H1 (cell line): Measurements from ENCODE around the gene AK5. TPM values are rescaled to one million over a fixed set of nuclear protein-coding genes. Genes with fewer than 3 reads are reported as not detected.

ENCODE experiments used
- CTCF ChIA-PET: fragments of 300-600 bp; sonication (Branson Sonifier 250); formaldehyde crosslinking; loops from one replicate; lab custom pipeline; 2021; ENCODE audit not compliant: partially characterized antibody; lab: Charles Lee
- POLR2A ChIA-PET: fragments of 300-600 bp; sonication (Branson Sonifier 250); formaldehyde crosslinking; loops from one replicate; lab custom pipeline; 2021; ENCODE audit warnings: inconsistent platforms; ENCODE audit not compliant: partially characterized antibody; lab: Charles Lee
- DNase-seq, 2 experiments: peaks; one replicate each; pipeline versions ENCODE4 v3.0.0 to v3.0.0-alpha.2; 2010 to 2022; ENCODE audit warnings: low spot score in 2 of 2, low read depth in 1 of 2, mixed read lengths in 1 of 2
- FAIRE-seq: peaks from 2 replicates; lab custom pipeline; 2011; peaks lifted over from hg19 to GRCh38; lab: Jason Lieb, UNC
- H2AFZ ChIP-seq: 2 replicates; pipeline ENCODE4 v1.8.1; 2012; ENCODE audit warnings: low read length, inconsistent platforms
- H2AK5ac ChIP-seq: 2 replicates; pipeline ENCODE4 v1.6.1; 2013; ENCODE audit warnings: low read depth, low read length
- H2BK120ac ChIP-seq: replicated peaks from 2 replicates; pipeline ENCODE3; 2013; ENCODE audit warnings: low read depth, low read length, inconsistent platforms
- H2BK12ac ChIP-seq: 2 replicates; pipeline ENCODE4 v1.6.1; 2013; ENCODE audit warnings: low read depth, low read length
- H2BK15ac ChIP-seq: 2 replicates; pipeline ENCODE4 v1.6.1; 2013; ENCODE audit warnings: low read length
- H2BK20ac ChIP-seq: 2 replicates; pipeline ENCODE4 v1.6.1; 2013; ENCODE audit warnings: low read length
- H2BK5ac ChIP-seq: 2 replicates; pipeline ENCODE4 v1.6.1; 2013; ENCODE audit warnings: low read depth, low read length
- H3K14ac ChIP-seq: 2 replicates; pipeline ENCODE4 v1.6.1; 2013; ENCODE audit warnings: inconsistent platforms; ENCODE audit not compliant: insufficient read length
- H3K18ac ChIP-seq: 2 replicates; pipeline ENCODE4 v1.6.1; 2013; ENCODE audit warnings: low read length; ENCODE audit errors: extremely low read depth
- H3K23ac ChIP-seq: 2 replicates; pipeline ENCODE4 v1.6.1; 2013; ENCODE audit warnings: inconsistent platforms; ENCODE audit not compliant: insufficient read length
- H3K23me2 ChIP-seq: 2 replicates; pipeline ENCODE4 v1.6.1; 2013; ENCODE audit warnings: low read depth, low read length
- H3K27ac ChIP-seq: 2 replicates; pipeline ENCODE4 v1.6.1; 2011; ENCODE audit warnings: low read depth, low read length, inconsistent platforms
- H3K27me3 ChIP-seq, 4 experiments: replicated peaks in 1 of 4; 1 replicate in 1 of 4; 2 replicates in 3 of 4; pipeline versions ENCODE4 v1.6.1 to v1.8.1; 2011 to 2013; ENCODE audit warnings: low read length in 3 of 4, mild to moderate bottlenecking in 3 of 4, inconsistent platforms in 2 of 4, mixed read lengths in 2 of 4, moderate library complexity in 1 of 4; ENCODE audit not compliant: control insufficient read depth in 3 of 4, insufficient read depth in 3 of 4; ENCODE audit errors: extremely low read depth in 1 of 4
- H3K36me3 ChIP-seq, 4 experiments: 2 replicates each; pipeline versions ENCODE4 v1.6.1 to v1.8.1; 2011 to 2013; ENCODE audit warnings: mild to moderate bottlenecking in 4 of 4, low read length in 3 of 4, moderate library complexity in 2 of 4, control low read depth in 1 of 4, inconsistent platforms in 1 of 4; ENCODE audit not compliant: insufficient read depth in 4 of 4, control insufficient read depth in 2 of 4
- H3K4ac ChIP-seq: replicated peaks from 2 replicates; pipeline ENCODE3; 2013; ENCODE audit warnings: low read length, low read depth, mixed read lengths, inconsistent platforms; ENCODE audit not compliant: insufficient read length
- H3K4me1 ChIP-seq, 4 experiments: replicated peaks in 1 of 4; 1 replicate in 1 of 4; 2 replicates in 3 of 4; pipeline versions ENCODE4 v1.6.1 to v1.8.1; 2011 to 2013; ENCODE audit warnings: low read length in 3 of 4, inconsistent platforms in 2 of 4, mixed read lengths in 1 of 4; ENCODE audit not compliant: insufficient read depth in 4 of 4, control insufficient read depth in 3 of 4
- H3K4me2 ChIP-seq, 2 experiments: 2 replicates each; pipeline versions ENCODE4 v1.6.1 to v1.8.1; 2011 to 2013; ENCODE audit warnings: low read depth in 2 of 2, low read length in 2 of 2, control low read depth in 1 of 2, inconsistent platforms in 1 of 2, mild to moderate bottlenecking in 1 of 2; ENCODE audit not compliant: insufficient read depth in 1 of 2
- H3K4me3 ChIP-seq, 4 experiments: fragments of 200-600, 300-600 bp in 1 of 4; sonication (generic), shearing (Covaris generic), sonication (Bioruptor Twin) in 1 of 4; 2 replicates each; pipeline versions ENCODE4 v1.5.1 to v1.8.1; 2011 to 2016; ENCODE audit warnings: low read length in 4 of 4, low read depth in 3 of 4, control low read depth in 2 of 4, inconsistent platforms in 2 of 4, mild to moderate bottlenecking in 2 of 4, mixed read lengths in 1 of 4, moderate library complexity in 1 of 4; ENCODE audit not compliant: insufficient read depth in 2 of 4; ENCODE audit errors: extremely low read depth in 1 of 4
- H3K56ac ChIP-seq: replicated peaks from 2 replicates; pipeline ENCODE3; 2013; ENCODE audit warnings: low read depth, mild to moderate bottlenecking, mixed read lengths, low read length, inconsistent platforms; ENCODE audit not compliant: insufficient read length
- H3K79me1 ChIP-seq: 2 replicates; pipeline ENCODE4 v1.6.1; 2013; ENCODE audit warnings: low read depth, low read length, control low read depth
- H3K79me2 ChIP-seq, 2 experiments: 2 replicates each; pipeline versions ENCODE4 v1.6.1 to v1.8.1; 2012 to 2013; ENCODE audit warnings: low read length in 2 of 2, mild to moderate bottlenecking in 2 of 2, inconsistent platforms in 1 of 2; ENCODE audit not compliant: insufficient read depth in 2 of 2, control insufficient read depth in 1 of 2
- H3K9ac ChIP-seq, 4 experiments: replicated peaks in 1 of 4; 1 replicate in 1 of 4; 2 replicates in 3 of 4; pipeline versions ENCODE4 v1.6.1 to v1.8.1; 2011 to 2013; ENCODE audit warnings: low read depth in 3 of 4, low read length in 3 of 4, control low read depth in 2 of 4, mild to moderate bottlenecking in 2 of 4, moderate library complexity in 2 of 4, inconsistent platforms in 1 of 4; ENCODE audit errors: extremely low read depth in 1 of 4
- H3K9me3 ChIP-seq, 2 experiments: 2 replicates each; pipeline versions ENCODE4 v1.6.1 to v1.8.1; 2012 to 2013; ENCODE audit warnings: mild to moderate bottlenecking in 2 of 2, moderate library complexity in 2 of 2, control low read depth in 1 of 2, inconsistent platforms in 1 of 2, low read depth in 1 of 2, low read length in 1 of 2, mixed read lengths in 1 of 2; ENCODE audit not compliant: insufficient read depth in 2 of 2
- H4K20me1 ChIP-seq, 2 experiments: replicated peaks in 1 of 2; 2 replicates each; pipeline versions ENCODE3 to v1.8.1; 2011 to 2013; ENCODE audit warnings: inconsistent platforms in 2 of 2, low read length in 2 of 2, mild to moderate bottlenecking in 1 of 2; ENCODE audit not compliant: insufficient read depth in 2 of 2, control insufficient read depth in 1 of 2
- H4K5ac ChIP-seq: 2 replicates; pipeline ENCODE4 v1.6.1; 2013; ENCODE audit warnings: low read length, low read depth, mixed read lengths, inconsistent platforms; ENCODE audit not compliant: insufficient read length
- H4K8ac ChIP-seq: 2 replicates; pipeline ENCODE4 v1.8.0; 2013; ENCODE audit warnings: mild to moderate bottlenecking, moderate library complexity, low read length, inconsistent platforms; ENCODE audit not compliant: insufficient read depth; ENCODE audit errors: extremely low read depth
- H4K91ac ChIP-seq: replicated peaks from 2 replicates; pipeline ENCODE3; 2013; ENCODE audit warnings: low read length, mixed read lengths, inconsistent platforms; ENCODE audit not compliant: insufficient read length
- ATF2 ChIP-seq: IDR thresholded peaks from 2 replicates; pipeline ENCODE4 v1.6.1; 2012; ENCODE audit warnings: low read length, inconsistent platforms
- ATF3 ChIP-seq: IDR thresholded peaks from 2 replicates; pipeline ENCODE4 v1.6.1; 2011; ENCODE audit warnings: low read depth, mild to moderate bottlenecking, low read length; ENCODE audit not compliant: insufficient read depth
- CBX5 ChIP-seq: fragments of 300-800, 300-1000 bp; sonication (generic); IDR thresholded peaks from 2 replicates; pipeline ENCODE4 v1.7.1; 2016; ENCODE audit warnings: antibody characterized with exemption, low read length, low read depth
- JUN ChIP-seq: IDR thresholded peaks from 2 replicates; pipeline ENCODE4 v1.6.1; 2011; ENCODE audit warnings: low read depth, mild to moderate bottlenecking, improper control_type of control experiment, low read length
- POU5F1 ChIP-seq: IDR thresholded peaks from 2 replicates; pipeline ENCODE4 v1.6.1; 2011; ENCODE audit warnings: low read depth, mild to moderate bottlenecking, low read length, moderate library complexity
- RBBP5 ChIP-seq: IDR thresholded peaks from 2 replicates; pipeline ENCODE4 v1.7.1; 2012; ENCODE audit warnings: low read depth, mild to moderate bottlenecking, inconsistent platforms, low read length, moderate library complexity, borderline replicate concordance
- SIN3A ChIP-seq, 2 experiments: IDR thresholded peaks in 1 of 2; conservative IDR thresholded peaks in 1 of 2; 2 replicates each; pipeline ENCODE4 v1.6.1; 2011 to 2012; ENCODE audit warnings: low read length in 2 of 2, improper control_type of control experiment in 1 of 2, low read depth in 1 of 2, mild to moderate bottlenecking in 1 of 2
- SRF ChIP-seq: IDR thresholded peaks from 2 replicates; pipeline ENCODE4 v1.6.1; 2011; ENCODE audit warnings: mild to moderate bottlenecking, low read depth, low read length, moderate library complexity
- TCF12 ChIP-seq: IDR thresholded peaks from 2 replicates; pipeline ENCODE4 v1.6.1; 2011; ENCODE audit warnings: low read depth, mild to moderate bottlenecking, low read length
- whole genome bisulfite sequencing, 2 experiments: shearing (Covaris generic) in 1 of 2; methylation state at CpG; one replicate each; pipeline versions ENCODE4 v1.1.6 to v1.1.7; 2013 to 2015; ENCODE audit warnings: low lambda C conversion rate in 2 of 2, mixed read lengths in 2 of 2, inconsistent platforms in 1 of 2, low coverage in 1 of 2, missing lambda C conversion rate in 1 of 2; ENCODE audit not compliant: insufficient replicate concordance in 2 of 2, insufficient coverage in 1 of 2, insufficient read length in 1 of 2; ENCODE audit errors: extremely low coverage in 1 of 2, missing lambda C conversion rate in 1 of 2; 5-methylcytosine and 5-hydroxymethylcytosine counted together
- polyA plus RNA-seq, 7 experiments: library from polyadenylated mRNA; depleted of rRNA in 3 of 7; stranded (reverse) in 5 of 7; unstranded in 2 of 7; fragments of >200 nt in 5 of 7; fragments of 200-250 nt in 2 of 7; gene quantifications; 1 replicate in 5 of 7; 2 replicates in 1 of 7; 4 replicates in 1 of 7; pipeline versions ENCODE4 v1.2.1 to v1.2.3, GENCODE V29; 2011 to 2013; ENCODE audit warnings: missing spikeins in 2 of 7, mixed read lengths in 2 of 7
- total RNA-seq: library from RNA; stranded (reverse); fragmentation: NEBNext Ultra II Directional; extraction: Animal tissue kit (Norgen Biotek cat#: 25700); gene quantifications from 2 replicates; pipeline ENCODE4 v1.2.1, GENCODE V29; 2021

AK5 gene
- total and polyA plus RNA-seq, 2 of the 8 experiments (the other 6 are each of a cell fraction or from before 2014, with no cell fraction given) = 2.0 to 7.1 TPM

GRCh38 chr1:77375541-77375940 lies 93.7 kb downstream of the AK5 start:
- H3K56ac ChIP-seq = no peak overlapping the region
- no peak overlapping the region for H2AK5ac ChIP-seq
- H2BK20ac ChIP-seq = no peak overlapping the region
- H4K20me1 ChIP-seq = no peaks in the 10 kb centered on the region
- ChIA-PET POLR2A (no interaction called here), CTCF (interaction anchor here (1.2 kb wide), 2 partner anchors 16 to 33 kb away, joined by 3 read pairs; no protein-coding TSS in a partner anchor)
- no peaks in the 10 kb centered on the region for H3K27me3 ChIP-seq
- H3K14ac ChIP-seq = no peak overlapping the region
- no peak overlapping the region for H2AFZ ChIP-seq
- no peak overlapping the region for H4K91ac ChIP-seq
- no peak overlapping the region for H3K27ac ChIP-seq
- no peaks in the 10 kb centered on the region for H3K36me3 ChIP-seq
- no peak overlapping the region for H2BK120ac ChIP-seq
- H4K8ac ChIP-seq = no peak overlapping the region
- FAIRE-seq = no peak
- DNase-seq = no peak
- no peaks in the 10 kb centered on the region for H3K79me1 ChIP-seq
- H3K9ac ChIP-seq = no peak overlapping the region
- no peak overlapping the region for H2BK12ac ChIP-seq
- WGBS, 2 experiments = 72% methylated on average over 2 of the region's 2 CpGs; no CpG with 5 or more reads in 1 of the 2 experiments
- TF ChIP-seq SRF (no peak), POU5F1 (no peak), SIN3A (conservative IDR thresholded peaks at IDR 0.05 in 1 of 2, IDR thresholded peaks at IDR 0.05 in 1 of 2; ENCODE audit: low read depth in 1 of 2, low read length in 2 of 2) (no peak), ATF2 (no peak), JUN (no peak), CBX5 (no peak), RBBP5 (no peak), TCF12 (no peak), ATF3 (no peak)
- no peaks in the 10 kb centered on the region for H3K9me3 ChIP-seq
- H3K4me2 ChIP-seq = no peak overlapping the region
- H2BK5ac ChIP-seq = no peak overlapping the region
- H3K4me1 ChIP-seq = peaks cover 0 to 2% (median 0%) of the 10 kb centered on the region in 4 experiments; a peak in 1 of 7 replicates
- no peaks in the 10 kb centered on the region for H3K23me2 ChIP-seq
- H3K18ac ChIP-seq = no peak overlapping the region
- H3K4me3 ChIP-seq = no peak overlapping the region
- H3K79me2 ChIP-seq = no peaks in the 10 kb centered on the region
- no peak overlapping the region for H2BK15ac ChIP-seq
- H4K5ac ChIP-seq = no peak overlapping the region
- H3K23ac ChIP-seq = no peak overlapping the region
- no peak overlapping the region for H3K4ac ChIP-seq
